GM23338 (cell line): ENCODE results near the gene MAPK8IP2. TPM values are rescaled to one million over a fixed set of nuclear protein-coding genes. Genes with fewer than 3 reads are reported as not detected.

Experiments used
- ATAC-seq: fragments of 200-7000 bp; cut with Tn5 transposase; 3 replicates; pipeline ENCODE4 v1.9.1; 2020
- DNase-seq: peaks from one replicate; pipeline ENCODE4 v3.0.0-alpha.2; 2015; ENCODE audit warnings: low spot score
- H2AFZ ChIP-seq: fragments of 200-600 bp; sonication (generic); 2 replicates; pipeline ENCODE4 v1.8.0; 2016; ENCODE audit warnings: antibody characterized with exemption, mild to moderate bottlenecking, moderate library complexity
- H3F3A ChIP-seq: fragments of 200-600 bp; sonication (generic); replicated peaks from 2 replicates; pipeline ENCODE4 v1.8.0; 2017; ENCODE audit warnings: antibody characterized with exemption, mixed run types, low read depth
- H3K27ac ChIP-seq: fragments of 200-600 bp; sonication (generic); 2 replicates; pipeline ENCODE4 v1.6.1; 2016; ENCODE audit warnings: low read depth
- H3K27me3 ChIP-seq: fragments of 200-600 bp; sonication (generic); 2 replicates; pipeline ENCODE4 v1.8.0; 2016; ENCODE audit warnings: mild to moderate bottlenecking, mixed run types, moderate library complexity; ENCODE audit not compliant: insufficient read depth
- H3K36me3 ChIP-seq: fragments of 200-600 bp; sonication (generic); 2 replicates; pipeline ENCODE4 v1.8.0; 2016; ENCODE audit warnings: mild to moderate bottlenecking; ENCODE audit not compliant: insufficient read depth
- H3K4me1 ChIP-seq: fragments of 200-600 bp; sonication (generic); 2 replicates; pipeline ENCODE4 v1.8.0; 2016; ENCODE audit warnings: mild to moderate bottlenecking, moderate library complexity; ENCODE audit not compliant: insufficient read depth
- H3K4me2 ChIP-seq: fragments of 200-600 bp; sonication (generic); 2 replicates; pipeline ENCODE4 v1.7.1; 2017; ENCODE audit warnings: mixed run types
- H3K4me3 ChIP-seq: fragments of 200-600 bp; sonication (generic); 2 replicates; pipeline ENCODE4 v1.6.1; 2016; ENCODE audit warnings: mixed run types
- H3K79me2 ChIP-seq: fragments of 200-600 bp; sonication (generic); replicated peaks from 2 replicates; pipeline ENCODE4 v1.8.0; 2017; ENCODE audit warnings: mild to moderate bottlenecking; ENCODE audit not compliant: insufficient read depth
- H3K9me2 ChIP-seq: fragments of 200-600 bp; sonication (generic); 2 replicates; pipeline ENCODE4 v1.8.0; 2017; ENCODE audit not compliant: insufficient read depth
- H4K20me1 ChIP-seq: fragments of 200-600 bp; sonication (generic); replicated peaks from 2 replicates; pipeline ENCODE4 v1.8.0; 2017; ENCODE audit warnings: mild to moderate bottlenecking; ENCODE audit not compliant: insufficient read depth
- H3K27ac Mint-ChIP-seq: 2 replicates; pipeline ENCODE4 v1.8.0; 2020; ENCODE audit warnings: inconsistent platforms, mild to moderate bottlenecking, moderate library complexity, mixed read lengths
- H3K27me3 Mint-ChIP-seq: 3 replicates; pipeline ENCODE4 v1.8.0; 2022; ENCODE audit warnings: low read depth, mild to moderate bottlenecking, moderate library complexity, mixed read lengths, inconsistent platforms; ENCODE audit not compliant: insufficient read depth, poor library complexity
- H3K36me3 Mint-ChIP-seq: 3 replicates; pipeline ENCODE4 v1.8.0; 2021; ENCODE audit warnings: low read depth, mild to moderate bottlenecking, inconsistent platforms, moderate library complexity, mixed read lengths
- H3K4me1 Mint-ChIP-seq: 3 replicates; pipeline ENCODE4 v1.8.0; 2020; ENCODE audit warnings: mild to moderate bottlenecking, inconsistent platforms, mixed read lengths
- H3K4me3 Mint-ChIP-seq: 3 replicates; pipeline ENCODE4 v1.8.0; 2021; ENCODE audit warnings: moderate library complexity, mild to moderate bottlenecking, inconsistent platforms, mixed read lengths
- H3K9me3 Mint-ChIP-seq: 3 replicates; pipeline ENCODE4 v1.8.0; 2020; ENCODE audit warnings: moderate library complexity, mild to moderate bottlenecking, inconsistent platforms, mixed read lengths
- CREB1 ChIP-seq: fragments of 250-450 bp; sonication (Bioruptor Pico); IDR thresholded peaks from 2 replicates; pipeline ENCODE4 v1.5.0; 2020; ENCODE audit warnings: low read depth, mild to moderate bottlenecking, moderate library complexity
- EZH2 ChIP-seq: fragments of 200-600 bp; sonication (generic); IDR thresholded peaks from one replicate; pipeline ENCODE4 v1.8.0; 2017; ENCODE audit warnings: antibody characterized with exemption, mild to moderate bottlenecking, low read depth; ENCODE audit not compliant: unreplicated experiment
- EZH2phosphoT487 ChIP-seq: fragments of 200-600 bp; sonication (generic); IDR thresholded peaks from one replicate; pipeline ENCODE4 v1.8.1; 2018; ENCODE audit warnings: antibody characterized with exemption; ENCODE audit not compliant: unreplicated experiment
- JUNB ChIP-seq: IDR thresholded peaks from one replicate; pipeline ENCODE4 v1.6.1; 2016; ENCODE audit warnings: antibody characterized with exemption; ENCODE audit not compliant: unreplicated experiment
- NANOG ChIP-seq: IDR thresholded peaks from 2 replicates; pipeline ENCODE4 v1.6.1; 2016; ENCODE audit warnings: antibody characterized with exemption, borderline replicate concordance
- POLR2AphosphoS5 ChIP-seq: IDR thresholded peaks from 2 replicates; pipeline ENCODE4 v1.6.1; 2016; ENCODE audit warnings: antibody characterized with exemption, low read depth
- STAT1 ChIP-seq: IDR thresholded peaks from one replicate; pipeline ENCODE4 v1.6.1; 2016; ENCODE audit warnings: antibody characterized with exemption; ENCODE audit not compliant: unreplicated experiment
- ZNF114 ChIP-seq: fragments of 250-450 bp; sonication (Bioruptor Pico); IDR thresholded peaks from 2 replicates; pipeline ENCODE4 v1.5.0; 2020; ENCODE audit warnings: mild to moderate bottlenecking, moderate library complexity
- ZNF331 ChIP-seq: fragments of 250-450 bp; sonication (Bioruptor Pico); IDR thresholded peaks from 2 replicates; pipeline ENCODE4 v1.5.0; 2020; ENCODE audit warnings: low read depth, mild to moderate bottlenecking, moderate library complexity
- polyA plus RNA-seq: library from polyadenylated mRNA; unstranded; fragments of >200 nt; fragmentation: Nextera tagmentation; extraction: Ambion mirVana; gene quantifications from 2 replicates; pipeline ENCODE4 v1.2.1, GENCODE V29; 2016
- total RNA-seq: library from RNA; depleted of rRNA; stranded (reverse); fragments of >200 nt; shearing (Covaris generic); gene quantifications from 2 replicates; pipeline ENCODE4 v1.2.3, GENCODE V29; 2014
- TF ChIP-seq, protein P1 (sequence below): IDR thresholded peaks from 2 replicates; pipeline ENCODE4 v1.6.1; 2016; ENCODE audit warnings: antibody characterized with exemption
- TF ChIP-seq, protein P2 (sequence below): fragments of 250-450 bp; sonication (Bioruptor Pico); IDR thresholded peaks from 2 replicates; pipeline ENCODE4 v1.5.0; 2020; ENCODE audit warnings: mild to moderate bottlenecking, moderate library complexity
- TF ChIP-seq, protein P3 (sequence below), 2 experiments: fragments of 200-600 bp in 1 of 2; sonication (generic) in 1 of 2; conservative IDR thresholded peaks; 2 replicates each; pipeline versions ENCODE4 v1.5.1 to v1.6.1; 2016 to 2017; ENCODE audit warnings: antibody characterized with exemption in 2 of 2, low read depth in 2 of 2, mild to moderate bottlenecking in 2 of 2, moderate library complexity in 1 of 2
- TF ChIP-seq, protein P4 (sequence below): IDR thresholded peaks from one replicate; pipeline ENCODE4 v1.6.1; 2018; ENCODE audit warnings: antibody characterized with exemption; ENCODE audit not compliant: unreplicated experiment

MAPK8IP2 gene
- total and polyA plus RNA-seq, 2 experiments from 2014 or later, result 0.15 to 3.5 TPM

DNA sequence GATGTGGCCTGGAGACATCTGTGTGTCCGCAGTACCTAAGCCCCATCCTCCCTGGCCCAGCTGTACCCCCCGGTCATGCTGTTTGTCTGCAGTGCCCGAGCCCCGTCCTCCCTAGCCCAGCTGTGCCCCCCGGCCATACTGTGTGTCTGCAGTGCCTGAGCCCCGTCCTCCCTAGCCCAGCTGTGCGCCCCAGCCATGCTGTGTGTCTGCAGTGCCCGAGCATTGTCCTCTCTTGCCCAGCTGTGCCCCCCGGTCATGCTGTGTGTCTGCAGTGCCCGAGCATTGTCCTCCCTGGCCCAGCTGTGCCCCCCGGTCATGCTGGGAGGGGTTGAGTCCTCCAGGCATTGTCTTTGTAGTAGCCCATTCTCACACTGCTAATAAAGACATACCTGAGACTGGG is 35.0 kb downstream of the MAPK8IP2 start:
- no peaks in the 10 kb centered on the region for H3K36me3 Mint-ChIP-seq
- no peaks in the 10 kb centered on the region; the same call in 1 of the 2 replicates for H3F3A ChIP-seq
- peaks cover under 1% of the 10 kb centered on the region; the same call in 1 of the 2 replicates for H3K4me1 ChIP-seq
- no peaks in the 10 kb centered on the region for H3K9me3 Mint-ChIP-seq
- H3K4me3 ChIP-seq, result no peak overlapping the region
- no peaks in the 10 kb centered on the region for H3K27me3 Mint-ChIP-seq
- H3K4me1 Mint-ChIP-seq, result peaks cover 4% of the 10 kb centered on the region
- no peak for DNase-seq
- H3K79me2 ChIP-seq, result no peaks in the 10 kb centered on the region
- no peaks in the 10 kb centered on the region for H3K36me3 ChIP-seq
- H4K20me1 ChIP-seq, result no peaks in the 10 kb centered on the region
- ATAC-seq, result no peak; the same call in 2 of the 3 replicates
- H3K4me3 Mint-ChIP-seq, result no peak overlapping the region
- no peak overlapping the region for H2AFZ ChIP-seq
- H3K27me3 ChIP-seq, result no peaks in the 10 kb centered on the region
- no peak overlapping the region for H3K27ac ChIP-seq
- H3K9me2 ChIP-seq, result no peaks in the 10 kb centered on the region
- no peak overlapping the region for H3K4me2 ChIP-seq
- TF ChIP-seq, protein P1, sequence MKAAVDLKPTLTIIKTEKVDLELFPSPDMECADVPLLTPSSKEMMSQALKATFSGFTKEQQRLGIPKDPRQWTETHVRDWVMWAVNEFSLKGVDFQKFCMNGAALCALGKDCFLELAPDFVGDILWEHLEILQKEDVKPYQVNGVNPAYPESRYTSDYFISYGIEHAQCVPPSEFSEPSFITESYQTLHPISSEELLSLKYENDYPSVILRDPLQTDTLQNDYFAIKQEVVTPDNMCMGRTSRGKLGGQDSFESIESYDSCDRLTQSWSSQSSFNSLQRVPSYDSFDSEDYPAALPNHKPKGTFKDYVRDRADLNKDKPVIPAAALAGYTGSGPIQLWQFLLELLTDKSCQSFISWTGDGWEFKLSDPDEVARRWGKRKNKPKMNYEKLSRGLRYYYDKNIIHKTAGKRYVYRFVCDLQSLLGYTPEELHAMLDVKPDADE, result no peak
- no peak for TF ChIP-seq STAT1
- TF ChIP-seq, protein P2, sequence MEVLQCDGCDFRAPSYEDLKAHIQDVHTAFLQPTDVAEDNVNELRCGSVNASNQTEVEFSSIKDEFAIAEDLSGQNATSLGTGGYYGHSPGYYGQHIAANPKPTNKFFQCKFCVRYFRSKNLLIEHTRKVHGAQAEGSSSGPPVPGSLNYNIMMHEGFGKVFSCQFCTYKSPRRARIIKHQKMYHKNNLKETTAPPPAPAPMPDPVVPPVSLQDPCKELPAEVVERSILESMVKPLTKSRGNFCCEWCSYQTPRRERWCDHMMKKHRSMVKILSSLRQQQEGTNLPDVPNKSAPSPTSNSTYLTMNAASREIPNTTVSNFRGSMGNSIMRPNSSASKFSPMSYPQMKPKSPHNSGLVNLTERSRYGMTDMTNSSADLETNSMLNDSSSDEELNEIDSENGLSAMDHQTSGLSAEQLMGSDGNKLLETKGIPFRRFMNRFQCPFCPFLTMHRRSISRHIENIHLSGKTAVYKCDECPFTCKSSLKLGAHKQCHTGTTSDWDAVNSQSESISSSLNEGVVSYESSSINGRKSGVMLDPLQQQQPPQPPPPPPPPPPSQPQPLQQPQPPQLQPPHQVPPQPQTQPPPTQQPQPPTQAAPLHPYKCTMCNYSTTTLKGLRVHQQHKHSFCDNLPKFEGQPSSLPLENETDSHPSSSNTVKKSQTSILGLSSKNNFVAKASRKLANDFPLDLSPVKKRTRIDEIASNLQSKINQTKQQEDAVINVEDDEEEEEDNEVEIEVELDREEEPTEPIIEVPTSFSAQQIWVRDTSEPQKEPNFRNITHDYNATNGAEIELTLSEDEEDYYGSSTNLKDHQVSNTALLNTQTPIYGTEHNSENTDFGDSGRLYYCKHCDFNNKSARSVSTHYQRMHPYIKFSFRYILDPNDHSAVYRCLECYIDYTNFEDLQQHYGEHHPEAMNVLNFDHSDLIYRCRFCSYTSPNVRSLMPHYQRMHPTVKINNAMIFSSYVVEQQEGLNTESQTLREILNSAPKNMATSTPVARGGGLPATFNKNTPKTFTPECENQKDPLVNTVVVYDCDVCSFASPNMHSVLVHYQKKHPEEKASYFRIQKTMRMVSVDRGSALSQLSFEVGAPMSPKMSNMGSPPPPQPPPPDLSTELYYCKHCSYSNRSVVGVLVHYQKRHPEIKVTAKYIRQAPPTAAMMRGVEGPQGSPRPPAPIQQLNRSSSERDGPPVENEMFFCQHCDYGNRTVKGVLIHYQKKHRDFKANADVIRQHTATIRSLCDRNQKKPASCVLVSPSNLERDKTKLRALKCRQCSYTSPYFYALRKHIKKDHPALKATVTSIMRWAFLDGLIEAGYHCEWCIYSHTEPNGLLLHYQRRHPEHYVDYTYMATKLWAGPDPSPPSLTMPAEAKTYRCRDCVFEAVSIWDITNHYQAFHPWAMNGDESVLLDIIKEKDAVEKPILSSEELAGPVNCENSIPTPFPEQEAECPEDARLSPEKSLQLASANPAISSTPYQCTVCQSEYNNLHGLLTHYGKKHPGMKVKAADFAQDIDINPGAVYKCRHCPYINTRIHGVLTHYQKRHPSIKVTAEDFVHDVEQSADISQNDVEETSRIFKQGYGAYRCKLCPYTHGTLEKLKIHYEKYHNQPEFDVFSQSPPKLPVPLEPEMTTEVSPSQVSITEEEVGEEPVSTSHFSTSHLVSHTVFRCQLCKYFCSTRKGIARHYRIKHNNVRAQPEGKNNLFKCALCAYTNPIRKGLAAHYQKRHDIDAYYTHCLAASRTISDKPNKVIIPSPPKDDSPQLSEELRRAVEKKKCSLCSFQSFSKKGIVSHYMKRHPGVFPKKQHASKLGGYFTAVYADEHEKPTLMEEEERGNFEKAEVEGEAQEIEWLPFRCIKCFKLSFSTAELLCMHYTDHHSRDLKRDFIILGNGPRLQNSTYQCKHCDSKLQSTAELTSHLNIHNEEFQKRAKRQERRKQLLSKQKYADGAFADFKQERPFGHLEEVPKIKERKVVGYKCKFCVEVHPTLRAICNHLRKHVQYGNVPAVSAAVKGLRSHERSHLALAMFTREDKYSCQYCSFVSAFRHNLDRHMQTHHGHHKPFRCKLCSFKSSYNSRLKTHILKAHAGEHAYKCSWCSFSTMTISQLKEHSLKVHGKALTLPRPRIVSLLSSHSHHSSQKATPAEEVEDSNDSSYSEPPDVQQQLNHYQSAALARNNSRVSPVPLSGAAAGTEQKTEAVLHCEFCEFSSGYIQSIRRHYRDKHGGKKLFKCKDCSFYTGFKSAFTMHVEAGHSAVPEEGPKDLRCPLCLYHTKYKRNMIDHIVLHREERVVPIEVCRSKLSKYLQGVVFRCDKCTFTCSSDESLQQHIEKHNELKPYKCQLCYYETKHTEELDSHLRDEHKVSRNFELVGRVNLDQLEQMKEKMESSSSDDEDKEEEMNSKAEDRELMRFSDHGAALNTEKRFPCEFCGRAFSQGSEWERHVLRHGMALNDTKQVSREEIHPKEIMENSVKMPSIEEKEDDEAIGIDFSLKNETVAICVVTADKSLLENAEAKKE (CRISPR knock-in tag), result no peak
- no peak for TF ChIP-seq JUNB
- TF ChIP-seq EZH2, result no peak
- TF ChIP-seq, protein P3, sequence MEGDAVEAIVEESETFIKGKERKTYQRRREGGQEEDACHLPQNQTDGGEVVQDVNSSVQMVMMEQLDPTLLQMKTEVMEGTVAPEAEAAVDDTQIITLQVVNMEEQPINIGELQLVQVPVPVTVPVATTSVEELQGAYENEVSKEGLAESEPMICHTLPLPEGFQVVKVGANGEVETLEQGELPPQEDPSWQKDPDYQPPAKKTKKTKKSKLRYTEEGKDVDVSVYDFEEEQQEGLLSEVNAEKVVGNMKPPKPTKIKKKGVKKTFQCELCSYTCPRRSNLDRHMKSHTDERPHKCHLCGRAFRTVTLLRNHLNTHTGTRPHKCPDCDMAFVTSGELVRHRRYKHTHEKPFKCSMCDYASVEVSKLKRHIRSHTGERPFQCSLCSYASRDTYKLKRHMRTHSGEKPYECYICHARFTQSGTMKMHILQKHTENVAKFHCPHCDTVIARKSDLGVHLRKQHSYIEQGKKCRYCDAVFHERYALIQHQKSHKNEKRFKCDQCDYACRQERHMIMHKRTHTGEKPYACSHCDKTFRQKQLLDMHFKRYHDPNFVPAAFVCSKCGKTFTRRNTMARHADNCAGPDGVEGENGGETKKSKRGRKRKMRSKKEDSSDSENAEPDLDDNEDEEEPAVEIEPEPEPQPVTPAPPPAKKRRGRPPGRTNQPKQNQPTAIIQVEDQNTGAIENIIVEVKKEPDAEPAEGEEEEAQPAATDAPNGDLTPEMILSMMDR (conservative IDR thresholded peaks at IDR 0.05; ENCODE audit: low read depth in 2 of 2), result no peak
- no peak for TF ChIP-seq ZNF114 (CRISPR knock-in tag)
- no peak for TF ChIP-seq ZNF331 (CRISPR knock-in tag)
- TF ChIP-seq, protein P4, sequence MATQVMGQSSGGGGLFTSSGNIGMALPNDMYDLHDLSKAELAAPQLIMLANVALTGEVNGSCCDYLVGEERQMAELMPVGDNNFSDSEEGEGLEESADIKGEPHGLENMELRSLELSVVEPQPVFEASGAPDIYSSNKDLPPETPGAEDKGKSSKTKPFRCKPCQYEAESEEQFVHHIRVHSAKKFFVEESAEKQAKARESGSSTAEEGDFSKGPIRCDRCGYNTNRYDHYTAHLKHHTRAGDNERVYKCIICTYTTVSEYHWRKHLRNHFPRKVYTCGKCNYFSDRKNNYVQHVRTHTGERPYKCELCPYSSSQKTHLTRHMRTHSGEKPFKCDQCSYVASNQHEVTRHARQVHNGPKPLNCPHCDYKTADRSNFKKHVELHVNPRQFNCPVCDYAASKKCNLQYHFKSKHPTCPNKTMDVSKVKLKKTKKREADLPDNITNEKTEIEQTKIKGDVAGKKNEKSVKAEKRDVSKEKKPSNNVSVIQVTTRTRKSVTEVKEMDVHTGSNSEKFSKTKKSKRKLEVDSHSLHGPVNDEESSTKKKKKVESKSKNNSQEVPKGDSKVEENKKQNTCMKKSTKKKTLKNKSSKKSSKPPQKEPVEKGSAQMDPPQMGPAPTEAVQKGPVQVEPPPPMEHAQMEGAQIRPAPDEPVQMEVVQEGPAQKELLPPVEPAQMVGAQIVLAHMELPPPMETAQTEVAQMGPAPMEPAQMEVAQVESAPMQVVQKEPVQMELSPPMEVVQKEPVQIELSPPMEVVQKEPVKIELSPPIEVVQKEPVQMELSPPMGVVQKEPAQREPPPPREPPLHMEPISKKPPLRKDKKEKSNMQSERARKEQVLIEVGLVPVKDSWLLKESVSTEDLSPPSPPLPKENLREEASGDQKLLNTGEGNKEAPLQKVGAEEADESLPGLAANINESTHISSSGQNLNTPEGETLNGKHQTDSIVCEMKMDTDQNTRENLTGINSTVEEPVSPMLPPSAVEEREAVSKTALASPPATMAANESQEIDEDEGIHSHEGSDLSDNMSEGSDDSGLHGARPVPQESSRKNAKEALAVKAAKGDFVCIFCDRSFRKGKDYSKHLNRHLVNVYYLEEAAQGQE, result no peak
- TF ChIP-seq CREB1, result no peak
- no peak for TF ChIP-seq EZH2phosphoT487
- no peak for TF ChIP-seq NANOG
- TF ChIP-seq POLR2AphosphoS5, result no peak
- no peak overlapping the region for H3K27ac Mint-ChIP-seq
